RWPE2 (cell line): ENCODE data around the gene PSME3.

Experiments
- ATAC-seq: fragments of 200-7000 bp; cut with Tn5 transposase; 3 replicates; pipeline ENCODE4 v1.9.1; 2021; ENCODE audit warnings: low read depth
- DNase-seq: peaks from one replicate; pipeline ENCODE4 v3.0.0-alpha.2; 2020; ENCODE audit warnings: low spot score
- H3K27ac ChIP-seq: fragments of 450-650 bp; 2 replicates; pipeline ENCODE4 v1.5.1; 2017; ENCODE audit warnings: mild to moderate bottlenecking; ENCODE audit not compliant: poor library complexity, severe bottlenecking
- H3K27me3 ChIP-seq: fragments of 250-450 bp; sonication (Bioruptor Pico); 2 replicates; pipeline ENCODE4 v1.5.1; 2021; ENCODE audit warnings: mild to moderate bottlenecking, moderate library complexity; ENCODE audit not compliant: insufficient read depth, poor library complexity, severe bottlenecking
- H3K36me3 ChIP-seq: fragments of 250-450 bp; sonication (Bioruptor Pico); 2 replicates; pipeline ENCODE4 v1.5.1; 2020; ENCODE audit warnings: low read depth, mild to moderate bottlenecking, moderate library complexity
- H3K4me1 ChIP-seq: fragments of 250-450 bp; sonication (Bioruptor Pico); 2 replicates; pipeline ENCODE4 v1.5.1; 2021; ENCODE audit warnings: mild to moderate bottlenecking, moderate library complexity; ENCODE audit not compliant: insufficient read depth, poor library complexity, severe bottlenecking
- H3K4me3 ChIP-seq: fragments of 250-450 bp; sonication (Bioruptor Pico); 2 replicates; pipeline ENCODE4 v1.5.1; 2021; ENCODE audit warnings: mild to moderate bottlenecking, moderate library complexity; ENCODE audit not compliant: severe bottlenecking
- H3K9me3 ChIP-seq: fragments of 250-450 bp; sonication (Bioruptor Pico); 2 replicates; pipeline ENCODE4 v1.5.1; 2021; ENCODE audit warnings: mild to moderate bottlenecking, moderate library complexity; ENCODE audit not compliant: severe bottlenecking
- TF ChIP-seq, protein P1 (sequence below): fragments of 450-650 bp; IDR thresholded peaks from one replicate; pipeline ENCODE4 v1.5.1; 2017; ENCODE audit warnings: mild to moderate bottlenecking, moderate library complexity; ENCODE audit not compliant: poor library complexity, severe bottlenecking

Gene PSME3

GRCh38 chr17:42832213-42832933 is 824 bp upstream of the PSME3 start:
- no peaks in the 10 kb centered on the region for H3K27me3 ChIP-seq
- no peaks in the 10 kb centered on the region for H3K9me3 ChIP-seq
- DNase-seq = no peak
- peak overlapping the region; percentile 50 for H3K27ac ChIP-seq
- peaks cover 32% of the 10 kb centered on the region for H3K36me3 ChIP-seq
- peak overlapping the region; percentile 69 for H3K4me3 ChIP-seq
- TF ChIP-seq, protein P1, sequence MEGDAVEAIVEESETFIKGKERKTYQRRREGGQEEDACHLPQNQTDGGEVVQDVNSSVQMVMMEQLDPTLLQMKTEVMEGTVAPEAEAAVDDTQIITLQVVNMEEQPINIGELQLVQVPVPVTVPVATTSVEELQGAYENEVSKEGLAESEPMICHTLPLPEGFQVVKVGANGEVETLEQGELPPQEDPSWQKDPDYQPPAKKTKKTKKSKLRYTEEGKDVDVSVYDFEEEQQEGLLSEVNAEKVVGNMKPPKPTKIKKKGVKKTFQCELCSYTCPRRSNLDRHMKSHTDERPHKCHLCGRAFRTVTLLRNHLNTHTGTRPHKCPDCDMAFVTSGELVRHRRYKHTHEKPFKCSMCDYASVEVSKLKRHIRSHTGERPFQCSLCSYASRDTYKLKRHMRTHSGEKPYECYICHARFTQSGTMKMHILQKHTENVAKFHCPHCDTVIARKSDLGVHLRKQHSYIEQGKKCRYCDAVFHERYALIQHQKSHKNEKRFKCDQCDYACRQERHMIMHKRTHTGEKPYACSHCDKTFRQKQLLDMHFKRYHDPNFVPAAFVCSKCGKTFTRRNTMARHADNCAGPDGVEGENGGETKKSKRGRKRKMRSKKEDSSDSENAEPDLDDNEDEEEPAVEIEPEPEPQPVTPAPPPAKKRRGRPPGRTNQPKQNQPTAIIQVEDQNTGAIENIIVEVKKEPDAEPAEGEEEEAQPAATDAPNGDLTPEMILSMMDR = no peak
- peaks cover 12% of the 10 kb centered on the region for H3K4me1 ChIP-seq
- ATAC-seq = peak; percentile 48

DNA sequence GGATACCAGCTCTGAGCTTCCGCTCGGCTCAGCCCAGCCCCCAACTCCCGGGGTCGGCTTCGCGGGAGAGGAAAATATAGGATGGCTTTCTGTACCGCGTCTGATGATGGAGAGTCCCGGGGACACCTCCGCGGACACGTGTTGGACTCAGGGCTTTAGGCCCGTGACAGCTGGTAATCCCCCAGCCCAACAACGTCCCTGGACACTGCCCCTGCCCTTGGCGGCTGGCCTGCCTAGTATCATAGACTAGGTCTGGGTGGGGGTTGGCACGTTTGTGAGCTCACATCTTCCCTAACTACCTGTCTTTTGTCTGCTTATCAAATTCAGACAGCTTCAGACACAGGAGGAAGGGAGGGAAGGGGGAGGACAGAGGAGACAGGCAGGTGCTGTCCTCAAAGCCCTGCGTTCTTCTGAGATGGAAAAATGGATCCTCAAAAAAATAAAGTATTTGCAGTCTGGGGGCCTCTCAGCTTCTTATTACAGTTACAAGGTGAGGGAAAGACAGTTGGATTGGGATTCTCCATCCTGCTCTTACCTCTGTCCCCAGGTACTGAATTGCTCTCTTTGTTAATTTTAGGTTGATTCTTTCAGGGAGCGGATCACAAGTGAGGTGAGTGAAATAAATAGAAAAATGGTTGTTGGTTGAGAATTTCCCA is 698 bp downstream of the PSME3 start:
- Histone ChIP-seq H3K27ac (peak overlapping the region; percentile 50), H3K36me3 (peaks cover 47% of the 10 kb centered on the region), H3K27me3 (no peaks in the 10 kb centered on the region), H3K4me1 (peaks cover 12% of the 10 kb centered on the region), H3K4me3 (peak overlapping the region; percentile 69), H3K9me3 (no peaks in the 10 kb centered on the region)
- DNase-seq = no peak
- peak; percentile 24; the same call in 2 of the 3 replicates for ATAC-seq
- TF ChIP-seq, protein P1 = no peak

GRCh38 chr17:42835732-42836131 is 2.5 kb downstream of the PSME3 start:
- Histone ChIP-seq H3K4me3 (no peak overlapping the region), H3K9me3 (no peaks in the 10 kb centered on the region), H3K27me3 (no peaks in the 10 kb centered on the region), H3K27ac (no peak overlapping the region), H3K36me3 (peaks cover 64% of the 10 kb centered on the region), H3K4me1 (peaks cover 12% of the 10 kb centered on the region)
- ATAC-seq (no peak), DNase-seq (no peak)
- TF ChIP-seq, protein P1 = no peak

DNA sequence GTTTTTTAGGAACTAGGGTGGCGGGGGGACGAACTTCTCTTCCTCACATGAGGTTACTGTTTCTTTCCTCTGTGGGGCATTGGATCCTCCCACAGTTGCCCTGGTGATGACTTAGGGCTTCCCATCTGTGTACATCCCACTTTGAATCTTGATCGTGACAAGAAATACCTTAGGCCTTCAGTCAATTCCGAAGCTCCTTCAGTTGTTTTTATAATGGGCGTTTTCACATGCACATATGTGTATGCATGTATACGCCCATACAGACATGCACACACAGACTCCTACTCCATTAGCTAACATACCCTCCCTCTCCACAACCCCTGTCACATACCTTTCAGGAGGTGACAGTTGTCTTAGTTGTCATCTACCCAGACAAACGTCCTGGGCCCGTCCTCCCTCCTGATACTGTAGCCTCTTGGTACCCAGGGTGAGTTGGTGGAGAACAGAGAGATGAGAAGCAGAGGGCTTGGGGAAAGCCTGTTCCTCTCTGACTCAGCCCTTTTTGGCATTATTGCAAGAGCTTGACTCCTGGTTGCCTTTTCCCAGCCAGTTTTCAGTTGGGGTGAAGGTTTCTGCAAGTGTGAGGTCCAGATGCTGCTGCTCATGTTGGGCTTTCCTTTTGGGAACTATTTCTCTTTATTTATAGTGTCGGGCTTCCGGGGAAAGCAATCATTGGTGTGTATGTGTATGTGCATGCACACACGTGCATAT is 8.9 kb downstream of the PSME3 start:
- no peaks in the 10 kb centered on the region for H3K27me3 ChIP-seq
- H3K4me1 ChIP-seq = no peaks in the 10 kb centered on the region
- no peaks in the 10 kb centered on the region for H3K9me3 ChIP-seq
- no peak overlapping the region for H3K27ac ChIP-seq
- ATAC-seq = no peak
- peaks cover 75% of the 10 kb centered on the region for H3K36me3 ChIP-seq
- DNase-seq = no peak
- TF ChIP-seq, protein P1 = no peak
- H3K4me3 ChIP-seq = no peak overlapping the region
